ENCODE results near the gene LPXN. TPM values are rescaled to one million over a fixed set of nuclear protein-coding genes. Genes with fewer than 3 reads are reported as not detected.

LPXN gene
- total and polyA plus RNA-seq, 10 of the 15 experiments (the other 5 are each of a cell fraction or from before 2014, with no cell fraction given), result 131 to 349 (median 201) TPM

- no peak for TF ChIP-seq RB1 (IDR thresholded peaks at IDR 0.05; ENCODE audit: borderline replicate concordance)
- no peak for TF ChIP-seq JUNB (IDR thresholded peaks at IDR 0.05)
- no peak for TF ChIP-seq TBL1XR1 (IDR thresholded peaks at IDR 0.05; ENCODE audit: low read depth, low read length)
- no peak for TF ChIP-seq ZNF384 (IDR thresholded peaks at IDR 0.05; ENCODE audit: borderline replicate concordance, low read depth, low read length)
- no peak for TF ChIP-seq FOXM1 (IDR thresholded peaks at IDR 0.05; ENCODE audit: low read depth, low read length)
- no peak for TF ChIP-seq ZNF274 (IDR thresholded peaks at IDR 0.05; ENCODE audit: insufficient read depth, insufficient read length)
- no peak for TF ChIP-seq NR2C2 (IDR thresholded peaks at IDR 0.05; ENCODE audit: borderline replicate concordance, control insufficient read depth, insufficient read length, low read depth)
- no peak for TF ChIP-seq CEBPB (IDR thresholded peaks at IDR 0.05; ENCODE audit: borderline replicate concordance in 1 of 2, low read depth in 2 of 2, low read length in 2 of 2)
- no peak for TF ChIP-seq SPI1 (IDR thresholded peaks at IDR 0.05; ENCODE audit: borderline replicate concordance, insufficient read depth, low read depth, low read length)
Observed at GRCh38 chr11:58606930-58607714, 31.5 kb upstream of the LPXN start (continued).

- 100% methylated on average over 2 of the region's 2 CpGs for WGBS (ENCODE audit: insufficient coverage, insufficient replicate concordance, low lambda C conversion rate, missing lambda C conversion rate)
- Histone ChIP-seq H3K27me3 (replicated peaks in 1 of 2; ENCODE audit: control insufficient read depth in 2 of 2, insufficient read depth in 2 of 2, low read length in 1 of 2) (no peaks in the 10 kb centered on the region), H3K79me2 (ENCODE audit: control insufficient read depth, insufficient read depth, low read length) (peaks cover 92% of the 10 kb centered on the region), H2AFZ (ENCODE audit: control insufficient read depth, low read depth, low read length) (no peak overlapping the region), H4K20me1 (ENCODE audit: control insufficient read depth, insufficient read depth) (peaks cover 2% of the 10 kb centered on the region; the same call in 1 of the 2 replicates), H3K9me3 (replicated peaks; ENCODE audit: control insufficient read depth, insufficient read depth, low read length) (no peaks in the 10 kb centered on the region; the same call in 2 of the 3 replicates), H3K27ac (ENCODE audit: control insufficient read depth, insufficient read depth) (no peak overlapping the region), H3K9ac (ENCODE audit: control insufficient read depth, insufficient read depth, low read length) (no peak overlapping the region), H3K4me2 (ENCODE audit: control insufficient read depth, insufficient read depth) (no peak overlapping the region; the same call in 1 of the 2 replicates), H3K36me3 (ENCODE audit: control insufficient read depth in 2 of 2, insufficient read depth in 2 of 2, low read length in 1 of 2) (peaks cover 2 to 17% of the 10 kb centered on the region in 2 experiments), H3K4me1 (ENCODE audit: control insufficient read depth, insufficient read depth, low read length) (peaks cover 6% of the 10 kb centered on the region), H3K4me3 (no peak overlapping the region)
- ChIA-PET RAD21 (ENCODE audit: unreplicated experiment) (no interaction called here), CTCF (interaction anchor here (1.1 to 1.8 kb wide), 3 partner anchors 14 to 33 kb away, joined by 3 to 8 read pairs (median 4); no protein-coding TSS in a partner anchor), SMC1A (ENCODE audit: uncharacterized antibody, unreplicated experiment) (interaction anchor here (1.6 kb wide), 2 partner anchors 31 to 74 kb away, joined by 4 to 5 read pairs; no protein-coding TSS in a partner anchor), POLR2A (no interaction called here)
- ATAC-seq (no peak), FAIRE-seq (no peak), DNase-seq (ENCODE audit: low read depth, low spot score) (no peak)
- no TSS peak for BruUV-seq (replicated peaks)
- in situ Hi-C loops (cut with MboI), result no loop called here
- intact Hi-C loops (cut with micrococcal nuclease; ENCODE audit: unreplicated experiment), result no loop called here
- TF ChIP-seq CHD2 (IDR thresholded peaks at IDR 0.05; ENCODE audit: borderline replicate concordance, low read depth, low read length), result no peak
Observed at GRCh38 chr11:58600510-58600909, 24.9 kb upstream of the LPXN start.

Data from GM12878 (cell line).